Sciatic nerve (tissue), 2 donors: ENCODE measurements around the gene TOP2A. TPM values are rescaled to one million over a fixed set of nuclear protein-coding genes. Genes with fewer than 3 reads are reported as not detected.

ENCODE experiments used
- ATAC-seq: fragments of 200-7000 bp; cut with Tn5 transposase; one replicate; pipeline ENCODE4 v1.9.1; 2020; ENCODE audit warnings: mild to moderate bottlenecking, moderate library complexity
- DNase-seq: peaks from one replicate; pipeline ENCODE4 v3.0.0-alpha.2; 2020; ENCODE audit warnings: low spot score
- intact Hi-C: fragments of 100-400 bp; cut with DNase I; formaldehyde crosslinking; loops from one replicate; pipeline ENCODE4 v1.14.2; 2022
- total RNA-seq: library from RNA; stranded (reverse); fragmentation: NEBNext Ultra II Directional; extraction: Animal tissue kit (Norgen Biotek cat#: 25700); gene quantifications from one replicate; pipeline ENCODE4 v1.2.1, GENCODE V29; 2021
- donor health status: DM: no; HTN: no; CAD: no.
- donor health status: DM: no; HTN: no; CAD: no.

TOP2A gene
- total RNA-seq, 1 donor from 2014 or later: 1.4 TPM

GRCh38 chr17:40343219-40344119 is 74.2 kb downstream of the TOP2A start:
- intact Hi-C loops: no loop called here
- ATAC-seq: no peak
- DNase-seq: no peak

GRCh38 chr17:40342504-40343218 is 75.0 kb downstream of the TOP2A start:
- ATAC-seq: no peak
- no peak for DNase-seq
- intact Hi-C loops: no loop called here

DNA sequence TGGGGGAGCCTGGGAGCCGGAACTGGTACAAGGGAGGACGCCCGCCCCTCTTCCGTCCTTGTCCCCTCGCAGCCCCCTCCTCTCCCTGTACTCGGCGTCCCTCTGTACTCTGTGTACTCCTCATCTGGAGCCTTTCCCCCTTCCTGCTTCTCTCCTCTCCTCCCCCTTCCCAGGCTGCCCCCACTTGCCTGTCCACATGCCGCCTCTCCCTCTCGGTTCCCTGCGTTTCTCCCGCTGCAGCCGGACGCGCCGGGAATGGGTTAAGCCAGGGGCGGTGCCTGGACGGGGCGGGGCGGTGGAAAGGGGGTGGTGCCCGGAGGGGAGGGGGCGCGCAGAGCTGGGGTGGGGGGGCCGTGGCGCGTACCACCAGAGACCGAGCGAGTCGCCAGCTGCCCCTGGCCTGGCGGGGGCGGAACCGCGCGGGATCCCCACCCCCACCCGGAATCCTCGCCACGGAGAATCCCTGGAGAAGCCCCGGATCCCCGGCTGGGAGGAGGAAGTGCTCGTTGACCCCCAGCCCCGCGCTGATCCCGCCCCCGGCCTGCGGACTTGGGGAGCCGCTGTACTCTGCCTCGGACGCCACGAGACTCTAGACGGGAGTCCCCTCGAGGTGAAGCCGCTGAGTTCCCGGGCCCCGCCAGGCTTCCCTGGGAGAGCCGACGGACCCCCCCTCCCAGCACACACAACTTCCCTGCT is 75.7 kb downstream of the TOP2A start:
- ATAC-seq (peak; percentile 63), DNase-seq (peak; percentile 93)
- intact Hi-C loops: no loop called here

- intact Hi-C loops: no loop called here
- ATAC-seq (peak; percentile 75), DNase-seq (peak; percentile 93)
These were observed 76.6 kb downstream of the TOP2A start for GRCh38 chr17:40340880-40341807.

GRCh38 chr17:40340327-40340726 is 77.4 kb downstream of the TOP2A start:
- no peak for DNase-seq
- intact Hi-C loops: no loop called here
- ATAC-seq: no peak

DNA sequence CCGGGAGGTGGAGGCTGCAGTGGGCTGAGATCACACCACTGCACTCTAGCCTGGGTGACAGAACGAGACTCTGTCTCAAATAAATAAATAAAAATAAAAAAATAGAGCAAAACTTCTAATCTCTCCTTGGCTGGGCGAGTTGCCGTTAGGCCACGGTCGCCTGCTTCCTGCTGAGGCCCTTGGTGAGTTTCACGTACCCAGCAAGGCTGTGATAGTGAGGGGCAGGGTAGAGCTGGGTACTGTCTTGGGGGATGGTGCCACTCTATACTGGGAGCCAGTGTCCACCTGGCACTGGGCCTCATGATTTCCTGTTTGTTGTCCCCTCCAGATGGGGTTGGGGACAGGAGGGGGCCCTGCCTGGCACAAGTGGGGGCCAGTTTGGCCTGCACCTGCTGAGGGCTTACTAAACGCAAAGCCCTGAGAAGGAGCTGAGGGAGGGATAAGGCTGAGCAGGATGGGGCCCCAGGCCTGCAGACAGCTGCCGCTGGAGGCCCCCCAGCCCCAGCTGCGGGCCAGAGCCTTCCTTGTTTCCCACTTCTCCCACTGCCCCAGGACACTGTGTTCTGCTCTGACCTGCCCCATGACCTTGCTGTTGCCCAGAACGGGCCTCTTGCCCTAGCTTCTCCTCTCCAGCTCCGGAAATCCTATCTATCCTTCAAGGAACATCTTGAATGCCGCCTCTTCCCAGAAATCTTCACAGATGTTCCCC is 78.6 kb downstream of the TOP2A start:
- no peak for DNase-seq
- intact Hi-C loops: no loop called here
- no peak for ATAC-seq

Other genes with a start within 250 kb of the TOP2A start
- gene RAPGEFL1, start 240.4 kb downstream of the TOP2A start, total RNA-seq: 21.2 TPM
- 41.1 TPM for gene WIPF2, start 198.6 kb downstream of the TOP2A start, total RNA-seq
- 1.0 TPM for gene CDC6, start 130.0 kb downstream of the TOP2A start, total RNA-seq
- gene RARA, start 108.7 kb downstream of the TOP2A start, total RNA-seq: 74.4 TPM
- not detected for gene GJD3, start 53.2 kb downstream of the TOP2A start, total RNA-seq
- 680 TPM for gene IGFBP4, start 25.6 kb upstream of the TOP2A start, total RNA-seq
- 0.36 TPM for gene TNS4, start 83.7 kb upstream of the TOP2A start, total RNA-seq
- 1.4 TPM for gene CCR7, start 147.6 kb upstream of the TOP2A start, total RNA-seq
- gene SMARCE1, start 229.9 kb upstream of the TOP2A start, total RNA-seq: 115 TPM
- gene KRT222, start 247.3 kb upstream of the TOP2A start, total RNA-seq: 8.2 TPM